ENCODE results near the gene FMR1NB.

GRCh38 chrX:147978931-147979330 is 2.2 kb upstream of the FMR1NB start:
- TF ChIP-seq REST (IDR thresholded peaks at IDR 0.05; ENCODE audit: low read depth, low read length) (no peak), SMC3 (IDR thresholded peaks at IDR 0.05; ENCODE audit: borderline replicate concordance, low read length) (no peak), CTCF (IDR thresholded peaks at IDR 0.05 in 2 of 3, conservative IDR thresholded peaks at IDR 0.05 in 1 of 3; ENCODE audit: control insufficient read depth in 2 of 3, extremely low read depth in 1 of 3, insufficient read depth in 1 of 3, low read depth in 3 of 3, low read length in 3 of 3) (no peak), JUND (IDR thresholded peaks at IDR 0.05; ENCODE audit: low read depth, low read length) (no peak), EP300 (IDR thresholded peaks at IDR 0.05; ENCODE audit: borderline replicate concordance in 1 of 2, control insufficient read depth in 1 of 2, low read depth in 2 of 2, low read length in 2 of 2) (no peak), EZH2 (IDR thresholded peaks at IDR 0.05; ENCODE audit: borderline replicate concordance, control insufficient read depth, low read depth, low read length) (no peak), ZBTB11 (CRISPR knock-in tag; IDR thresholded peaks at IDR 0.05) (no peak), POLR2A (IDR thresholded peaks at IDR 0.05; ENCODE audit: low read depth, low read length) (no peak), YY1 (IDR thresholded peaks at IDR 0.05; ENCODE audit: low read depth, low read length) (no peak), ZNF207 (IDR thresholded peaks at IDR 0.05; ENCODE audit: borderline replicate concordance) (no peak), POLR2AphosphoS5 (IDR thresholded peaks at IDR 0.05; ENCODE audit: low read length) (no peak)

Measured in GM12878 (cell line).